Measurements from ENCODE around the gene SYNDIG1L.
"Not testable (repeated sequence)": the region's sequence is repeated elsewhere in the genome, so short reads cannot be mapped to it uniquely, and the experiment has no call there.

Gene SYNDIG1L

GRCh38 chr14:74382231-74382630, 43.8 kb downstream of the SYNDIG1L start:
- no peaks in the 10 kb centered on the region for H3K27me3 ChIP-seq (ENCODE audit: insufficient read depth, low read depth)
- no peaks in the 10 kb centered on the region for H4K20me1 ChIP-seq (ENCODE audit: insufficient read depth)
- no peak overlapping the region for H3K4me3 ChIP-seq (IDR thresholded peaks at IDR 0.05; ENCODE audit: insufficient read depth, low read depth, low read length)
- no peaks in the 10 kb centered on the region for H3K79me2 ChIP-seq (ENCODE audit: insufficient read depth, low read depth)
- no peaks in the 10 kb centered on the region for H3K36me3 ChIP-seq (ENCODE audit: insufficient read depth)
- no peak overlapping the region for H2AFZ ChIP-seq (ENCODE audit: low read depth)
- no peak overlapping the region for H3K9ac ChIP-seq
- no peak for TF ChIP-seq CTCF (conservative IDR thresholded peaks at IDR 0.05; ENCODE audit: low read depth, low read length)
- no peak overlapping the region for H3K4me2 ChIP-seq
- no peak overlapping the region for H3K27ac ChIP-seq
- no peaks in the 10 kb centered on the region for H3K4me1 ChIP-seq (ENCODE audit: low read depth, poor library complexity, severe bottlenecking)

GRCh38 chr14:74381571-74381970, 44.4 kb downstream of the SYNDIG1L start:
- not testable (repeated sequence) for H3K4me3 ChIP-seq (IDR thresholded peaks at IDR 0.05; ENCODE audit: insufficient read depth, low read depth, low read length); H3K79me2 ChIP-seq (ENCODE audit: insufficient read depth, low read depth); H4K20me1 ChIP-seq (ENCODE audit: insufficient read depth); H3K9ac ChIP-seq; H3K4me1 ChIP-seq (ENCODE audit: low read depth, poor library complexity, severe bottlenecking); H3K27ac ChIP-seq; H3K36me3 ChIP-seq (ENCODE audit: insufficient read depth); H3K4me2 ChIP-seq; H3K27me3 ChIP-seq (ENCODE audit: insufficient read depth, low read depth); H2AFZ ChIP-seq (ENCODE audit: low read depth)

- Histone ChIP-seq H3K27me3 (ENCODE audit: insufficient read depth, low read depth) (no peaks in the 10 kb centered on the region), H3K79me2 (ENCODE audit: insufficient read depth, low read depth) (no peaks in the 10 kb centered on the region), H3K4me2 (no peak overlapping the region), H3K9ac (no peak overlapping the region), H3K4me3 (IDR thresholded peaks at IDR 0.05; ENCODE audit: insufficient read depth, low read depth, low read length) (no peak overlapping the region), H2AFZ (ENCODE audit: low read depth) (no peak overlapping the region), H3K4me1 (ENCODE audit: low read depth, poor library complexity, severe bottlenecking) (no peaks in the 10 kb centered on the region), H3K27ac (no peak overlapping the region), H3K36me3 (ENCODE audit: insufficient read depth) (no peaks in the 10 kb centered on the region), H4K20me1 (ENCODE audit: insufficient read depth) (no peaks in the 10 kb centered on the region)
- no peak for TF ChIP-seq CTCF (conservative IDR thresholded peaks at IDR 0.05; ENCODE audit: low read depth, low read length)
Measured at GRCh38 chr14:74380845-74381244, 45.2 kb downstream of the SYNDIG1L start.

- Histone ChIP-seq H3K36me3 (ENCODE audit: insufficient read depth) (no peaks in the 10 kb centered on the region), H3K79me2 (ENCODE audit: insufficient read depth, low read depth) (no peaks in the 10 kb centered on the region), H3K9ac (no peak overlapping the region), H3K4me1 (ENCODE audit: low read depth, poor library complexity, severe bottlenecking) (no peaks in the 10 kb centered on the region), H3K4me3 (IDR thresholded peaks at IDR 0.05; ENCODE audit: insufficient read depth, low read depth, low read length) (no peak overlapping the region), H3K4me2 (no peak overlapping the region), H2AFZ (ENCODE audit: low read depth) (no peak overlapping the region), H3K27me3 (ENCODE audit: insufficient read depth, low read depth) (no peaks in the 10 kb centered on the region), H4K20me1 (ENCODE audit: insufficient read depth) (no peaks in the 10 kb centered on the region), H3K27ac (no peak overlapping the region)
- TF ChIP-seq CTCF (conservative IDR thresholded peaks at IDR 0.05; ENCODE audit: low read depth, low read length) = no peak
Measured at GRCh38 chr14:74380172-74380571, 45.8 kb downstream of the SYNDIG1L start.

- Histone ChIP-seq H3K4me1 (ENCODE audit: low read depth, poor library complexity, severe bottlenecking) (no peaks in the 10 kb centered on the region), H3K36me3 (ENCODE audit: insufficient read depth) (no peaks in the 10 kb centered on the region), H3K4me2 (no peak overlapping the region), H3K4me3 (IDR thresholded peaks at IDR 0.05; ENCODE audit: insufficient read depth, low read depth, low read length) (no peak overlapping the region), H3K27me3 (ENCODE audit: insufficient read depth, low read depth) (no peaks in the 10 kb centered on the region), H3K9ac (no peak overlapping the region), H3K79me2 (ENCODE audit: insufficient read depth, low read depth) (no peaks in the 10 kb centered on the region), H4K20me1 (ENCODE audit: insufficient read depth) (no peaks in the 10 kb centered on the region), H2AFZ (ENCODE audit: low read depth) (no peak overlapping the region), H3K27ac (no peak overlapping the region)
- no peak for TF ChIP-seq CTCF (conservative IDR thresholded peaks at IDR 0.05; ENCODE audit: low read depth, low read length)
Measured at GRCh38 chr14:74377976-74378690, 47.9 kb downstream of the SYNDIG1L start.

Measured in KMS-11 (cell line).